ENCODE measurements around the gene CHAF1A. TPM values are rescaled to one million over a fixed set of nuclear protein-coding genes. Genes with fewer than 3 reads are reported as not detected.
A peak's percentile ranks its signal among the peaks of the same experiment; 100 is the strongest.

The CHAF1A gene
- polyA plus RNA-seq, 3 donors: 23.6 to 26.1 (median 24.3) TPM

GRCh38 chr19:4401769-4402170, 670 bp upstream of the CHAF1A start:
- DNase-seq: no peak

- DNase-seq: no peak
Measured at GRCh38 chr19:4403005-4403761, 743 bp downstream of the CHAF1A start.

GRCh38 chr19:4405977-4406376, 3.5 kb downstream of the CHAF1A start:
- DNase-seq: no peak

GRCh38 chr19:4406626-4407025, 4.2 kb downstream of the CHAF1A start:
- DNase-seq: no peak

- DNase-seq: no peak
Measured at GRCh38 chr19:4409123-4409933, 6.9 kb downstream of the CHAF1A start.

- DNase-seq: no peak
Measured at GRCh38 chr19:4413588-4413987, 11.1 kb downstream of the CHAF1A start.

GRCh38 chr19:4414144-4414799, 11.8 kb downstream of the CHAF1A start:
- DNase-seq: no peak

GRCh38 chr19:4414800-4415321, 12.4 kb downstream of the CHAF1A start:
- no peak for DNase-seq

GRCh38 chr19:4415352-4415751, 12.9 kb downstream of the CHAF1A start:
- no peak for DNase-seq

GRCh38 chr19:4416268-4416667, 13.8 kb downstream of the CHAF1A start:
- DNase-seq: no peak

GRCh38 chr19:4423416-4424126, 21.1 kb downstream of the CHAF1A start:
- no peak for DNase-seq

GRCh38 chr19:4425537-4425936, 23.1 kb downstream of the CHAF1A start:
- DNase-seq: no peak

GRCh38 chr19:4428326-4428975, 26.0 kb downstream of the CHAF1A start:
- DNase-seq: no peak

GRCh38 chr19:4429256-4429655, 26.8 kb downstream of the CHAF1A start:
- DNase-seq: no peak

GRCh38 chr19:4429771-4430171, 27.3 kb downstream of the CHAF1A start:
- peak; percentile 71 for DNase-seq

- no peak for DNase-seq
Measured at GRCh38 chr19:4430760-4431159, 28.3 kb downstream of the CHAF1A start.

GRCh38 chr19:4431296-4431695, 28.9 kb downstream of the CHAF1A start:
- DNase-seq: no peak

- DNase-seq: no peak
Measured at GRCh38 chr19:4431808-4432674, 29.6 kb downstream of the CHAF1A start.

- DNase-seq: no peak
Measured at GRCh38 chr19:4432918-4433506, 30.6 kb downstream of the CHAF1A start.

GRCh38 chr19:4434391-4434790, 32.0 kb downstream of the CHAF1A start:
- no peak for DNase-seq
